H9 (cell line): ENCODE measurements around the gene MBD5. TPM values are rescaled to one million over a fixed set of nuclear protein-coding genes. Genes with fewer than 3 reads are reported as not detected.

ENCODE experiments used
- DNase-seq: peaks from one replicate; pipeline ENCODE4 v3.0.0-alpha.2; 2017
- H2AFZ ChIP-seq: one replicate; pipeline ENCODE4 v1.6.1; 2013; ENCODE audit warnings: mild to moderate bottlenecking, low read length, control low read depth, moderate library complexity
- H2AK5ac ChIP-seq: 2 replicates; pipeline ENCODE4 v1.6.1; 2013; ENCODE audit warnings: low read length, control low read depth, mixed read lengths; ENCODE audit not compliant: insufficient read length
- H2BK120ac ChIP-seq: one replicate; pipeline ENCODE4 v1.6.1; 2013; ENCODE audit warnings: low read depth, mild to moderate bottlenecking, low read length, control low read depth, inconsistent platforms; ENCODE audit not compliant: poor library complexity, severe bottlenecking
- H2BK12ac ChIP-seq: 2 replicates; pipeline ENCODE4 v1.6.1; 2013; ENCODE audit warnings: low read length, control low read depth, mixed read lengths, low read depth; ENCODE audit not compliant: insufficient read length
- H2BK15ac ChIP-seq: 2 replicates; pipeline ENCODE4 v1.6.1; 2013; ENCODE audit warnings: low read depth, low read length, control low read depth
- H2BK20ac ChIP-seq: one replicate; pipeline ENCODE4 v1.6.1; 2013; ENCODE audit warnings: low read depth, mild to moderate bottlenecking, low read length, control low read depth, inconsistent platforms; ENCODE audit not compliant: poor library complexity, severe bottlenecking
- H2BK5ac ChIP-seq: 2 replicates; pipeline ENCODE4 v1.6.1; 2013; ENCODE audit warnings: low read length, control low read depth, mixed read lengths; ENCODE audit not compliant: insufficient read length
- H3K14ac ChIP-seq: 2 replicates; pipeline ENCODE4 v1.6.1; 2013; ENCODE audit warnings: low read length, control low read depth; ENCODE audit not compliant: insufficient read depth
- H3K18ac ChIP-seq: 2 replicates; pipeline ENCODE4 v1.6.1; 2013; ENCODE audit warnings: low read depth, mild to moderate bottlenecking, mixed read lengths, low read length, control low read depth; ENCODE audit not compliant: insufficient read length
- H3K23ac ChIP-seq: 2 replicates; pipeline ENCODE4 v1.6.1; 2013; ENCODE audit warnings: low read length, control low read depth, mixed read lengths, low read depth; ENCODE audit not compliant: insufficient read length
- H3K23me2 ChIP-seq: 2 replicates; pipeline ENCODE4 v1.6.1; 2013; ENCODE audit warnings: low read depth, mild to moderate bottlenecking, mixed read lengths, low read length, control low read depth; ENCODE audit not compliant: insufficient read length, poor library complexity, severe bottlenecking
- H3K27ac ChIP-seq: 2 replicates; pipeline ENCODE4 v1.5.1; 2013; ENCODE audit warnings: low read length, control low read depth, mixed read lengths, low read depth; ENCODE audit not compliant: insufficient read length
- H3K27me3 ChIP-seq: 2 replicates; pipeline ENCODE4 v1.6.1; 2013; ENCODE audit warnings: low read length, control low read depth, inconsistent platforms; ENCODE audit not compliant: insufficient read depth
- H3K4ac ChIP-seq: 2 replicates; pipeline ENCODE4 v1.6.1; 2013; ENCODE audit warnings: low read depth, mild to moderate bottlenecking, control low read depth, inconsistent platforms, low read length, moderate library complexity
- H3K4me1 ChIP-seq: 2 replicates; pipeline ENCODE4 v1.6.1; 2013; ENCODE audit warnings: low read length, control low read depth, inconsistent platforms; ENCODE audit not compliant: insufficient read depth
- H3K4me2 ChIP-seq: 2 replicates; pipeline ENCODE4 v1.6.1; 2013; ENCODE audit warnings: low read length, control low read depth, mixed read lengths; ENCODE audit not compliant: insufficient read length, insufficient read depth
- H3K56ac ChIP-seq: 2 replicates; pipeline ENCODE4 v1.6.1; 2013; ENCODE audit warnings: low read depth, mild to moderate bottlenecking, mixed read lengths, low read length, control low read depth; ENCODE audit not compliant: insufficient read length
- H3K79me1 ChIP-seq: 2 replicates; pipeline ENCODE4 v1.6.1; 2013; ENCODE audit warnings: low read depth, mild to moderate bottlenecking, moderate library complexity, low read length, control low read depth, inconsistent platforms; ENCODE audit not compliant: insufficient read depth, poor library complexity, severe bottlenecking
- H3K79me2 ChIP-seq: 2 replicates; pipeline ENCODE4 v1.6.1; 2013; ENCODE audit warnings: low read length, control low read depth, inconsistent platforms; ENCODE audit not compliant: insufficient read depth
- H3K9ac ChIP-seq: 2 replicates; pipeline ENCODE4 v1.6.1; 2013; ENCODE audit warnings: low read length, control low read depth, mixed read lengths; ENCODE audit not compliant: insufficient read length; ENCODE audit errors: extremely low read depth
- H3K9me3 ChIP-seq: one replicate; pipeline ENCODE4 v1.6.1; 2013; ENCODE audit warnings: low read depth, low read length, inconsistent platforms; ENCODE audit not compliant: control insufficient read depth
- H3T11ph ChIP-seq: one replicate; pipeline ENCODE4 v1.6.1; 2013; ENCODE audit warnings: mild to moderate bottlenecking, low read length, control low read depth, inconsistent platforms
- H4K20me1 ChIP-seq: one replicate; pipeline ENCODE4 v1.6.1; 2013; ENCODE audit not compliant: control insufficient read depth, insufficient read length, insufficient read depth
- H4K5ac ChIP-seq: 2 replicates; pipeline ENCODE4 v1.6.1; 2013; ENCODE audit warnings: low read depth, mild to moderate bottlenecking, mixed read lengths, low read length, control low read depth; ENCODE audit not compliant: insufficient read length
- H4K8ac ChIP-seq: replicated peaks from 2 replicates; pipeline ENCODE4 v1.6.1; 2013; ENCODE audit warnings: low read length, control low read depth, mixed read lengths, low read depth; ENCODE audit not compliant: insufficient read length
- H4K91ac ChIP-seq: 2 replicates; pipeline ENCODE4 v1.6.1; 2013; ENCODE audit warnings: low read depth, mild to moderate bottlenecking, moderate library complexity, mixed read lengths, low read length, control low read depth; ENCODE audit not compliant: insufficient read length
- H3K27ac Mint-ChIP-seq, 3 experiments: 2 replicates in 2 of 3; 3 replicates in 1 of 3; pipeline ENCODE4 v1.8.0; 2020 to 2021; ENCODE audit warnings: mixed read lengths in 3 of 3, mild to moderate bottlenecking in 1 of 3, moderate library complexity in 1 of 3
- H3K27me3 Mint-ChIP-seq: 2 replicates; pipeline ENCODE4 v1.8.0; 2021; ENCODE audit warnings: low read depth, mild to moderate bottlenecking, moderate library complexity, mixed read lengths
- H3K36me3 Mint-ChIP-seq, 3 experiments: 2 replicates in 2 of 3; 3 replicates in 1 of 3; pipeline ENCODE4 v1.8.0; 2020 to 2021; ENCODE audit warnings: low read depth in 3 of 3, mixed read lengths in 3 of 3; ENCODE audit not compliant: insufficient read depth in 1 of 3
- H3K4me1 Mint-ChIP-seq, 2 experiments: 2 replicates each; pipeline ENCODE4 v1.8.0; 2020; ENCODE audit warnings: mixed read lengths in 2 of 2
- H3K4me3 Mint-ChIP-seq, 2 experiments: 2 replicates in 1 of 2; 3 replicates in 1 of 2; pipeline ENCODE4 v1.8.0; 2020 to 2021; ENCODE audit warnings: mild to moderate bottlenecking in 2 of 2, mixed read lengths in 2 of 2, moderate library complexity in 1 of 2
- H3K9me3 Mint-ChIP-seq, 2 experiments: 2 replicates in 1 of 2; 3 replicates in 1 of 2; pipeline ENCODE4 v1.8.0; 2020; ENCODE audit warnings: mild to moderate bottlenecking in 2 of 2, mixed read lengths in 2 of 2, moderate library complexity in 1 of 2
- whole genome bisulfite sequencing: extraction: QIAGEN DNeasy Blood & Tissue Kit; methylation state at CpG from one replicate; pipeline ENCODE4 v1.1.7; 2013; ENCODE audit warnings: missing lambda C conversion rate, low lambda C conversion rate, mixed read lengths; ENCODE audit not compliant: insufficient read length; ENCODE audit errors: extremely low coverage; 5-methylcytosine and 5-hydroxymethylcytosine counted together
- total RNA-seq: library from RNA; stranded (reverse); gene quantifications from 2 replicates; pipeline ENCODE4 v1.2.1, GENCODE V29; 2021
- TF ChIP-seq, protein P1 (sequence below): fragments of 200-600 bp; sonication (generic); conservative IDR thresholded peaks from 3 replicates; pipeline ENCODE4 v1.8.0; 2021; ENCODE audit warnings: antibody characterized with exemption, mild to moderate bottlenecking

Gene MBD5
- total RNA-seq, 1 experiment from 2014 or later: 23.1 TPM

- no peaks in the 10 kb centered on the region for H3K4me1 ChIP-seq
- no peak overlapping the region for H2AFZ ChIP-seq
- H3K23ac ChIP-seq: no peak overlapping the region
- no peak for DNase-seq
- no peak overlapping the region for H2BK15ac ChIP-seq
- H2BK20ac ChIP-seq: no peak overlapping the region
- H3K9me3 ChIP-seq: no peaks in the 10 kb centered on the region
- H4K91ac ChIP-seq: no peak overlapping the region
- no peak overlapping the region for H3K9ac ChIP-seq
- no peaks in the 10 kb centered on the region for H3K27me3 ChIP-seq
- H2BK12ac ChIP-seq: no peak overlapping the region
- H2AK5ac ChIP-seq: no peak overlapping the region
- H2BK120ac ChIP-seq: no peak overlapping the region
- no peaks in the 10 kb centered on the region for H4K20me1 ChIP-seq
- no peaks in the 10 kb centered on the region for H3K23me2 ChIP-seq
- H3K4ac ChIP-seq: no peak overlapping the region
- no peak overlapping the region for H4K8ac ChIP-seq
- no peak overlapping the region for H3K14ac ChIP-seq
- H3K4me2 ChIP-seq: no peak overlapping the region
- Mint-ChIP-seq H3K27ac (no peak overlapping the region), H3K36me3 (no peaks in the 10 kb centered on the region), H3K9me3 (no peaks in the 10 kb centered on the region), H3K27me3 (no peaks in the 10 kb centered on the region), H3K4me3 (no peak overlapping the region), H3K4me1 (peaks cover 20 to 28% of the 10 kb centered on the region in 2 experiments)
- no peak overlapping the region for H3T11ph ChIP-seq
- no peak overlapping the region for H3K56ac ChIP-seq
- no CpG with 5 or more reads among the region's 3 CpGs for WGBS
- H3K79me1 ChIP-seq: no peaks in the 10 kb centered on the region
- TF ChIP-seq, protein P1, sequence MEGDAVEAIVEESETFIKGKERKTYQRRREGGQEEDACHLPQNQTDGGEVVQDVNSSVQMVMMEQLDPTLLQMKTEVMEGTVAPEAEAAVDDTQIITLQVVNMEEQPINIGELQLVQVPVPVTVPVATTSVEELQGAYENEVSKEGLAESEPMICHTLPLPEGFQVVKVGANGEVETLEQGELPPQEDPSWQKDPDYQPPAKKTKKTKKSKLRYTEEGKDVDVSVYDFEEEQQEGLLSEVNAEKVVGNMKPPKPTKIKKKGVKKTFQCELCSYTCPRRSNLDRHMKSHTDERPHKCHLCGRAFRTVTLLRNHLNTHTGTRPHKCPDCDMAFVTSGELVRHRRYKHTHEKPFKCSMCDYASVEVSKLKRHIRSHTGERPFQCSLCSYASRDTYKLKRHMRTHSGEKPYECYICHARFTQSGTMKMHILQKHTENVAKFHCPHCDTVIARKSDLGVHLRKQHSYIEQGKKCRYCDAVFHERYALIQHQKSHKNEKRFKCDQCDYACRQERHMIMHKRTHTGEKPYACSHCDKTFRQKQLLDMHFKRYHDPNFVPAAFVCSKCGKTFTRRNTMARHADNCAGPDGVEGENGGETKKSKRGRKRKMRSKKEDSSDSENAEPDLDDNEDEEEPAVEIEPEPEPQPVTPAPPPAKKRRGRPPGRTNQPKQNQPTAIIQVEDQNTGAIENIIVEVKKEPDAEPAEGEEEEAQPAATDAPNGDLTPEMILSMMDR: no peak
- no peak overlapping the region for H4K5ac ChIP-seq
- no peak overlapping the region for H3K18ac ChIP-seq
- H2BK5ac ChIP-seq: no peak overlapping the region
- H3K79me2 ChIP-seq: no peaks in the 10 kb centered on the region
- H3K27ac ChIP-seq: no peak overlapping the region
These were observed 258.3 kb downstream of the MBD5 start for GRCh38 chr2:148279216-148279615.
